Ovary (tissue), 3 donors: Measurements from ENCODE around the gene NES.

Source experiments
- POLR2A ChIP-seq: fragments of 450-650 bp; IDR thresholded peaks from one replicate; pipeline ENCODE4 v1.6.1; 2017; ENCODE audit warnings: antibody characterized with exemption, mild to moderate bottlenecking, moderate library complexity
- TF ChIP-seq, protein P1 (sequence below), 3 donors: fragments of 450-650 bp in 2 of 3; fragments of 200-600 bp in 1 of 3; IDR thresholded peaks; one replicate each; pipeline versions ENCODE4 v1.5.1 to v1.8.0; 2016 to 2022; ENCODE audit warnings: antibody characterized with exemption in 3 of 3, mild to moderate bottlenecking in 1 of 3
- donor health status: DM: no; HTN: no; CAD: no.

DNA sequence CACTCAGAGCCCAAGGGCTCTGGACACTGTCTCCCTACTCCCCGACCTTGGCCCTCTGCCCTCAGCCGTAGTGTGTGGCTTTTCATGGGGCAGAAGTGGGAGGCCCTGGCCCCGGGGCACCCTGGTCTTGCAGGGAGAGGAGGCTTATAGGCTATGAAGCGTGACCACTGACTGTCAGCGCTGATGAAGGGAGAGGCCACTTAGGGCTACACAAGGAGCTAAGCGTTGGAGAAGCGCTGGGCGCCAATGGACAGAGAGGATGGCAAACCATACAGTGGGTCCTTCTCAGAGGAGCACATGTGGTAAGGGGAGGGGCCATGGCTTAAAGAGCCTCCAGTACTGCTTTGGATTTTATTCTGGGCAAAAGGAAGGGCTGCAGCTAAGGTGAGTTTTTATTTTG, 20.3 kb upstream of the NES start:
- TF ChIP-seq, protein P1, sequence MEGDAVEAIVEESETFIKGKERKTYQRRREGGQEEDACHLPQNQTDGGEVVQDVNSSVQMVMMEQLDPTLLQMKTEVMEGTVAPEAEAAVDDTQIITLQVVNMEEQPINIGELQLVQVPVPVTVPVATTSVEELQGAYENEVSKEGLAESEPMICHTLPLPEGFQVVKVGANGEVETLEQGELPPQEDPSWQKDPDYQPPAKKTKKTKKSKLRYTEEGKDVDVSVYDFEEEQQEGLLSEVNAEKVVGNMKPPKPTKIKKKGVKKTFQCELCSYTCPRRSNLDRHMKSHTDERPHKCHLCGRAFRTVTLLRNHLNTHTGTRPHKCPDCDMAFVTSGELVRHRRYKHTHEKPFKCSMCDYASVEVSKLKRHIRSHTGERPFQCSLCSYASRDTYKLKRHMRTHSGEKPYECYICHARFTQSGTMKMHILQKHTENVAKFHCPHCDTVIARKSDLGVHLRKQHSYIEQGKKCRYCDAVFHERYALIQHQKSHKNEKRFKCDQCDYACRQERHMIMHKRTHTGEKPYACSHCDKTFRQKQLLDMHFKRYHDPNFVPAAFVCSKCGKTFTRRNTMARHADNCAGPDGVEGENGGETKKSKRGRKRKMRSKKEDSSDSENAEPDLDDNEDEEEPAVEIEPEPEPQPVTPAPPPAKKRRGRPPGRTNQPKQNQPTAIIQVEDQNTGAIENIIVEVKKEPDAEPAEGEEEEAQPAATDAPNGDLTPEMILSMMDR (IDR thresholded peaks at IDR 0.05), result no peak
- no peak for TF ChIP-seq POLR2A
